A673 (cell line): ENCODE results near the gene KRT33B. TPM values are rescaled to one million over a fixed set of nuclear protein-coding genes. Genes with fewer than 3 reads are reported as not detected.

Experiments used
- BruUV-seq: library from RNA; stranded (reverse); fragments of 400-500 nt; replicated peaks from 2 replicates; lab custom pipeline; 2021; lab: Mats Ljungman, UMichigan
- CTCF ChIA-PET: fragments of 300-600 bp; sonication (Branson Sonifier 250); formaldehyde crosslinking; loops from one replicate; lab custom pipeline; 2022; ENCODE audit warnings: antibody characterized with exemption; lab: Charles Lee
- POLR2A ChIA-PET: fragments of 300-600 bp; sonication (Branson Sonifier 250); formaldehyde crosslinking; loops from one replicate; lab custom pipeline; 2022; ENCODE audit warnings: antibody characterized with exemption; ENCODE audit not compliant: low non-redundant PET; lab: Charles Lee
- DNase-seq: peaks from one replicate; pipeline ENCODE4 v3.0.0-alpha.2; 2015; ENCODE audit warnings: low spot score
- H3K27ac ChIP-seq: fragments of 200-600 bp; sonication (generic); 2 replicates; pipeline ENCODE4 v1.5.1; 2016; ENCODE audit warnings: mixed run types, low read depth, mild to moderate bottlenecking, mixed read lengths, antibody characterized with exemption, low read length; ENCODE audit not compliant: poor library complexity, severe bottlenecking
- H3K27me3 ChIP-seq: fragments of 200-600 bp; sonication (generic); replicated peaks from 2 replicates; pipeline ENCODE4 v1.6.1; 2017; ENCODE audit warnings: mixed run types, low read depth, mild to moderate bottlenecking, mixed read lengths, antibody characterized with exemption, low read length; ENCODE audit not compliant: insufficient read depth, poor library complexity
- H3K36me3 ChIP-seq: fragments of 200-600 bp; sonication (generic); 2 replicates; pipeline ENCODE4 v1.6.1; 2016; ENCODE audit warnings: mixed run types, mild to moderate bottlenecking, mixed read lengths, antibody characterized with exemption, low read length; ENCODE audit not compliant: insufficient read depth, poor library complexity, severe bottlenecking
- H3K4me1 ChIP-seq: fragments of 200-600 bp; sonication (generic); 2 replicates; pipeline ENCODE4 v1.6.1; 2017; ENCODE audit warnings: mixed run types, mild to moderate bottlenecking, mixed read lengths, antibody characterized with exemption, low read length; ENCODE audit not compliant: insufficient read depth, poor library complexity, severe bottlenecking
- H3K4me3 ChIP-seq: fragments of 200-600 bp; sonication (generic); 2 replicates; pipeline ENCODE4 v1.5.1; 2016; ENCODE audit warnings: low read depth, mixed run types, mild to moderate bottlenecking, mixed read lengths, low read length; ENCODE audit not compliant: poor library complexity, severe bottlenecking
- H3K9me3 ChIP-seq: fragments of 200-600 bp; sonication (generic); 2 replicates; pipeline ENCODE4 v1.6.1; 2016; ENCODE audit warnings: mixed run types, low read depth, mild to moderate bottlenecking, mixed read lengths, antibody characterized with exemption, low read length; ENCODE audit not compliant: poor library complexity, severe bottlenecking
- EZH2 ChIP-seq: fragments of 200-600 bp; sonication (generic); IDR thresholded peaks from 2 replicates; pipeline ENCODE4 v1.6.1; 2017; ENCODE audit warnings: borderline replicate concordance, low read depth, mild to moderate bottlenecking, mixed read lengths, antibody characterized with exemption, low read length; ENCODE audit not compliant: poor library complexity, severe bottlenecking
- intact Hi-C: fragments of 100-400 bp; cut with micrococcal nuclease; formaldehyde crosslinking; loops from one replicate; pipeline ENCODE4 v1.10.0; 2022; ENCODE audit not compliant: unreplicated experiment
- total RNA-seq: library from RNA; stranded (reverse); gene quantifications from 2 replicates; pipeline ENCODE4 v1.2.3, GENCODE V29; 2021
- TF ChIP-seq, protein P1 (sequence below): fragments of 300-800, 200-600 bp; sonication (generic); conservative IDR thresholded peaks from 2 replicates; pipeline ENCODE4 v1.5.1; 2017; ENCODE audit warnings: low read depth, mild to moderate bottlenecking, antibody characterized with exemption, low read length, moderate library complexity, mixed read lengths

KRT33B gene
- total RNA-seq, 1 experiment from 2014 or later, result not detected

DNA sequence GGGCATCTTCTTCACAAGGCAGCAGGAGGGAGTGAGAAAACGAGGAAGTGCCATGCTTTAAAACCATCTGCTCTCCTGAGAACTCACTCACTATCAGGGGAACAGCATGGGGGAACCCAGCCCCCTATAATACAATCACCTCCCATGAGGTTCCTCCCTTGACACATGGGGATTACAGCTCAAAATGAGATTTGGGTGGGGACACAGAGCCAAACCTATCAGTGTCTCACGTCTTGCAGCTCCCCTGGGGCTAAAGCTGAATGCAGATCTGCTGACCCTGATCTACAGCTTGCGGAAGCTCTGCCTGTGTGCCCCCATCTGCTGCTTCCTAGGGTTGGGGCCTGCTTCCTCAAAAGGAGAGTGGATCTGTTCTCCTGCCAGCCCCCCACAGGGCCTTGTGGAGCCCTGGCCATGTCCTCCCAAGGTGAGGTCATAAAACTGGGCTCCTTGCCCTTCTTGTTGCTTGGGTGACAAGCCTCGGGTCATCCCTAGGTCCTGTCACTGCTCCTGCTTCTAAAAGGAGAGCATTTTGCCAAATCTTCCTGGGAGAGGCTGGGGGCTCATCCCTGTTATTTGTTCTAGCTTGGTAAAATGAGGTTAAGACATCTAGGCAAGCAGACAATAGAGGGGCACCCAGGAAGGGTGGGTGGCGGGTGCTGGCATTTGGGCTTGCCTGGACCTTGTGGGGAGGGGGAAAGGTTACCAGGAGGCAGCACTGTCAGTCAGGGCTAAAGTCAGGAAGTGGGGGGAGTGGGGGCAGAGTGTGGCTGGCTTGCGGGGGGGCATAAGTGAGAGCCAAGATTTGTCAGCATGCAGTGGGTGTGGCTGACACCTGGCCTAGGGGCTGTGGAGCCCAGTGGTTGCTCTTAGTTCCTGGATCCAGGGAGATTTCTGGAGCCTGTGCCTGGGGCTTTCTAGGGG, 35.0 kb downstream of the KRT33B start:
- Histone ChIP-seq H3K36me3 (no peaks in the 10 kb centered on the region), H3K4me3 (no peak overlapping the region), H3K9me3 (no peaks in the 10 kb centered on the region), H3K27me3 (no peaks in the 10 kb centered on the region), H3K4me1 (peaks cover 1% of the 10 kb centered on the region), H3K27ac (peak overlapping the region; percentile 23)
- BruUV-seq, result no TSS peak
- TF ChIP-seq EZH2, result no peak
- TF ChIP-seq, protein P1, sequence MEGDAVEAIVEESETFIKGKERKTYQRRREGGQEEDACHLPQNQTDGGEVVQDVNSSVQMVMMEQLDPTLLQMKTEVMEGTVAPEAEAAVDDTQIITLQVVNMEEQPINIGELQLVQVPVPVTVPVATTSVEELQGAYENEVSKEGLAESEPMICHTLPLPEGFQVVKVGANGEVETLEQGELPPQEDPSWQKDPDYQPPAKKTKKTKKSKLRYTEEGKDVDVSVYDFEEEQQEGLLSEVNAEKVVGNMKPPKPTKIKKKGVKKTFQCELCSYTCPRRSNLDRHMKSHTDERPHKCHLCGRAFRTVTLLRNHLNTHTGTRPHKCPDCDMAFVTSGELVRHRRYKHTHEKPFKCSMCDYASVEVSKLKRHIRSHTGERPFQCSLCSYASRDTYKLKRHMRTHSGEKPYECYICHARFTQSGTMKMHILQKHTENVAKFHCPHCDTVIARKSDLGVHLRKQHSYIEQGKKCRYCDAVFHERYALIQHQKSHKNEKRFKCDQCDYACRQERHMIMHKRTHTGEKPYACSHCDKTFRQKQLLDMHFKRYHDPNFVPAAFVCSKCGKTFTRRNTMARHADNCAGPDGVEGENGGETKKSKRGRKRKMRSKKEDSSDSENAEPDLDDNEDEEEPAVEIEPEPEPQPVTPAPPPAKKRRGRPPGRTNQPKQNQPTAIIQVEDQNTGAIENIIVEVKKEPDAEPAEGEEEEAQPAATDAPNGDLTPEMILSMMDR, result no peak
- POLR2A ChIA-PET, result no interaction called here
- CTCF ChIA-PET, result no interaction called here
- intact Hi-C loops, result no loop called here
- peak; percentile 4 for DNase-seq

DNA sequence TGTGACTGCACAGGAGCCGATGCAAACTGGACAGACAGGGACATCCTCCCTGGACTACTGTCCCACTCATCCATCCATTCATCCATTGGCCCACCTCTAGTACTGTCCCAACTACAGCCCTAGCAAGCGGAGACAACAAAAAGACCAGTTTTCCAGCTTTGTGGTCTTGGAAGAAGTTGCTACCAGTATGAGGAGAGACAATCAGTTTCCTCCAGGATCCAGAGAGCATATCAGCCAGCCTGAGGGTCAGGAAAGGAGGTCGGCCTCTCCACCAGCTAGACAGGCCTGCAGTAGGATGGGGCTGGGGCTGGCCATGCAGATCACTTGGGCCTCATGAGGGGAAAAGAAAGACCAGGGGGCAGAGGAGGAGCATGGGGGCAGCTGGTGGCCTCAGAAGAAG, 35.8 kb downstream of the KRT33B start:
- BruUV-seq, result no TSS peak
- TF ChIP-seq EZH2, result no peak
- TF ChIP-seq, protein P1, result no peak
- no peaks in the 10 kb centered on the region for H3K4me1 ChIP-seq
- no peak overlapping the region for H3K27ac ChIP-seq
- no peak for DNase-seq
- no peaks in the 10 kb centered on the region for H3K36me3 ChIP-seq
- intact Hi-C loops, result no loop called here
- no peak overlapping the region for H3K4me3 ChIP-seq
- POLR2A ChIA-PET, result no interaction called here
- no peaks in the 10 kb centered on the region for H3K9me3 ChIP-seq
- no peaks in the 10 kb centered on the region for H3K27me3 ChIP-seq
- CTCF ChIA-PET, result no interaction called here

DNA sequence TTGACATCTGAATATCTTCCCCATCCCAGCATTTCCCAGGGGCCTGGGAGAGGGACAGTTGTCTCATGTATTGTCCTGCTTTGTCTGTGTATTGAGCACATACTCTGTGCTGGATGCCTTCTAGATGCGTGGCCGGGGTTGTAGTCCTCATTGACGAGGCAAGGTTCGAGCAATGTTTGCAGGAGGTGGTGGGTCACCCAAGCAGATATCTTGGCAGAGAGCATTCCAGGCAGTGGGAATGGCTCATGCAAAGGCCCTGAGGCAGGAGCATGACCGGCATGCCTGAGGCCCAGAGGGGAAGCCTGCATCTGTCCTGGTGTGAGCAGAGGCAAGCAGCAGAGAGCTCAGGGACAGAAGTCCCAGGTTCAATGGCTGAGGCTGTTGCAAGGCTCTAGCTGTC, 36.5 kb downstream of the KRT33B start:
- ChIA-PET CTCF (no interaction called here), POLR2A (no interaction called here)
- intact Hi-C loops, result no loop called here
- H3K9me3 ChIP-seq, result no peaks in the 10 kb centered on the region
- no peak for DNase-seq
- TF ChIP-seq, protein P1, result no peak
- TF ChIP-seq EZH2, result no peak
- no peaks in the 10 kb centered on the region for H3K27me3 ChIP-seq
- H3K27ac ChIP-seq, result no peak overlapping the region
- no peaks in the 10 kb centered on the region for H3K4me1 ChIP-seq
- BruUV-seq, result no TSS peak
- H3K36me3 ChIP-seq, result no peaks in the 10 kb centered on the region
- H3K4me3 ChIP-seq, result no peak overlapping the region
